HG03575 (cell line): Measurements from ENCODE around the gene IRX1.

Source experiments
- ATAC-seq: cut with Tn5 transposase; IDR thresholded peaks from one replicate; pipeline ENCODE4 v1.9.1; 2021; ENCODE audit not compliant: unreplicated experiment, insufficient number of reproducible peaks, low FRiP score; ENCODE audit errors: extremely low read depth

The IRX1 gene

DNA sequence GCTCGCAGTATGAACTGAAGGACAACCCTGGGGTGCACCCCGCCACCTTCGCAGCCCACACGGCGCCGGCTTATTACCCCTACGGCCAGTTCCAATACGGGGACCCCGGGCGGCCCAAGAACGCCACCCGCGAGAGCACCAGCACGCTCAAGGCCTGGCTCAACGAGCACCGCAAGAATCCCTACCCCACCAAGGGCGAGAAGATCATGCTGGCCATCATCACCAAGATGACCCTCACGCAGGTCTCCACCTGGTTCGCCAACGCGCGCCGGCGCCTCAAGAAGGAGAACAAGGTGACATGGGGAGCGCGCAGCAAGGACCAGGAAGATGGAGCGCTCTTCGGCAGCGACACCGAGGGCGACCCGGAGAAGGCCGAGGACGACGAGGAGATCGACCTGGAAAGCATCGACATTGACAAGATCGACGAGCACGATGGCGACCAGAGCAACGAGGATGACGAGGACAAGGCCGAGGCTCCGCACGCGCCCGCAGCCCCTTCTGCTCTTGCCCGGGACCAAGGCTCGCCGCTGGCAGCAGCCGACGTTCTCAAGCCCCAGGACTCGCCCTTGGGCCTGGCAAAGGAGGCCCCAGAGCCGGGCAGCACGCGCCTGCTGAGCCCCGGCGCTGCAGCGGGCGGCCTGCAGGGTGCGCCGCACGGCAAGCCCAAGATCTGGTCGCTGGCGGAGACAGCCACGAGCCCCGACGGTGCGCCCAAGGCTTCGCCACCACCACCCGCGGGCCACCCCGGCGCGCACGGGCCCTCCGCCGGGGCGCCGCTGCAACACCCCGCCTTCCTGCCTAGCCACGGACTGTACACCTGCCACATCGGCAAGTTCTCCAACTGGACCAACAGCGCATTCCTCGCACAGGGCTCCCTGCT, 3.8 kb downstream of the IRX1 start:
- ATAC-seq, result no peak

DNA sequence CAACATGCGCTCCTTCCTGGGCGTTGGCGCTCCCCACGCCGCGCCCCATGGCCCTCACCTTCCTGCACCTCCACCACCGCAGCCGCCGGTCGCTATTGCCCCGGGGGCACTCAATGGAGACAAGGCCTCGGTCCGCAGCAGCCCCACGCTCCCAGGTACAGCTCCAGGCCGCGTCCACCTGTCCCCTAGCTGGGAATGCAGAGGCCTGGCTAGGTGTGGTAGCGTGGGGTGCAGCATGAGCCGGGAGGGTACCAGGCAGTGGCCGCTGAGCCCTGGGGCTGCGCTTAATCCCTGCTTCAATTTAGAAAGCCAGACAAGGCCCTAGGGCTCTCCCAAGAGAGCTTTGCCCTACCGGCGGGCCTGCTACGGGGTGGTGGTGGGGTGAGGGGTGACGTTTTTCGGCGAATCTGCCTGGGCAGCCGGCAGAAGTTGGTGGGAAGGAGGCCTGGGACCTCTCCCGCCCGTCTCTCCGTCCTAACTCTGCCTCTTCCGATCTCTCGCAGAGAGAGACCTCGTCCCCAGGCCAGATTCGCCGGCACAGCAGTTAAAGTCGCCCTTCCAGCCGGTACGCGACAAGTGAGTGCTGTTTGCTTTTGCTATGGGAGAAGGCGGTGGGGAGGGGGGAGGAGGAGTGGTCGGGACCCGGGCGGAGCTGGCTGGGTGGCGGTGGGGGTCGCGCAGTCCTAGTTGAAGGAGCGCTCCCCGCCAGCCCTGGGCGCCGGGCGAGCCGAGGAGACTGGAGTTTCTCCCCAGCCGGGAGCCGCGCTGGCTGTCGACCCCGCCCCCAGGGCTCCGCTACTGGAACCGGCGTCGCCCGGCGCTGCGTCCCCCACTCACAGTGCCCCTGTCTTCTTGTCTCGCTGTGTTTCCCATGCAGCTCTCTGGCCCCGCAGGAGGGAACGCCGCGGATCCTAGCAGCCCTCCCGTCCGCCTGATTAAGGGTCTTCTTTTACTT, 4.8 kb downstream of the IRX1 start:
- ATAC-seq, result no peak

DNA sequence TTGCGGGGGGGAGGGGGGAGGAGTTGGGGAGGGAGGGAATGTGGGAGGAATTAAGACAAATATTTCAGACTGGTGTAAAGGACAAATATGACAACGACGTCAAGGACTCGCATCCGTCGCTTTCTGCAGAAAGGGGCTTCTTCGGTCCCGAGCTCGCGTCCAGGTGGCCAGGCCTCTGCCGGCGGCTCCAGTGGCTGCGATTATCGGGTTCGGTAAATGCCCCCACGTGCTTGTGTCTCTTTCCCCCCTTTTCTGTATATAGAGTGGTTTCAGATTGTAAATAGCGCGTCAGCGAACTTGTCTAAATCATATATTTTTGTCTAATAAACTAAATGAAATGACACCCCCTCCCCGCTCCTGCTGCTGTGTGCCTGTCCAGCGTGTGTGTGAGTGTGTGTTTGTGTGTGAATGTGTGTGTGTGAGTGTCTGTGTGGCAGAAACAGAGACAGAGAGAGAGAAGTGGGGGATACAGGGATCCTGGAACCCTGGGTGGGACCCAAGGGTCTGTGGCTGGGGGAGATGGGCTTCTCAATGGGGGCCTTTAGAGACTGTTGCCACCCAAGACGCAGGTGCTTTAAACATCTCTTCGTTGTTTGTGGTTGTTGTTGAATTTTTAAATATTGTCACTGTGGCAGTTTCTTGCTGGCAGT, 5.6 kb downstream of the IRX1 start:
- ATAC-seq, result no peak

DNA sequence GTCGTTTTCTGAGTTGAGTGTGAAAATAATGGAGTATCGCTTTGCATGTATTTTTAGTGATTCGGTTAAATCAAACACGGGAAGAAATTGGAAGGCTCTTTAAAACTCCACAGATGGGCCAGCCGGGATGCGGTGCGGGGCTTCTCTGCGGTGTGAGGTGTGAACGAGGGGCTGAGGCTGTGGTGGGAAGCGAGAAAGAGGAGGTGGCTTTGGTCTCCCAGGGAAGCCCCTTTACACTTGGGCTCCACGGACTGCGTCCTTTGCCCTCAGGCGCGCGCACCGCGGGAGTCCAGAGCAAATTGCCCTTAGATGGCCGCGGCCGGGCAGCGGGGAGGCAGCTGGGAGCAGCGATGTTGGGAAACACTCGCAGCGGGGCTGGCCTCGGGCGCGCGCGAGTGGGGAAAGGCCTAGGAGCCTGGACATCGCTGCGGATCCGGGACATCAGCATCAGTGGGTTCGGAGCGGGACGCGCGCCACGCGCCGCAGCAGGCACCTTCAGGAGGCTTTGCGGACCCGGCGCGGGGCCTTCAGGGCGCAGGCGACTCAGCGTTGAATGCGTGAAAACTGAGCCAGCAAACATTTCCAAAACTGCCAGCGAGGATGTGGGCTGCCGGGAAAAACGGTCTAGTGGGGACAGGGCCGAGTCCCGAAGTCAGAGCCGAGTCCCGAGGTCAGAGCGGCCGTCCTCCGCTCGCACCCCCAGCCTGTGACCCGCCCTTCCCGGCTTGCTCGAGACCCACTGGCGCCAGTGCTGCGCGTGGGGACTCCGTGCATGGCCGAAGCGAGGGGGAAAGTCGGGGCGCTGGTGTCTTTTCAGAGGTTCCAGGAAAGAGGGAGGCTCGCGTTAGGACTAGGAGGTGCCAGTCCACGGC, 6.5 kb downstream of the IRX1 start:
- no peak for ATAC-seq

DNA sequence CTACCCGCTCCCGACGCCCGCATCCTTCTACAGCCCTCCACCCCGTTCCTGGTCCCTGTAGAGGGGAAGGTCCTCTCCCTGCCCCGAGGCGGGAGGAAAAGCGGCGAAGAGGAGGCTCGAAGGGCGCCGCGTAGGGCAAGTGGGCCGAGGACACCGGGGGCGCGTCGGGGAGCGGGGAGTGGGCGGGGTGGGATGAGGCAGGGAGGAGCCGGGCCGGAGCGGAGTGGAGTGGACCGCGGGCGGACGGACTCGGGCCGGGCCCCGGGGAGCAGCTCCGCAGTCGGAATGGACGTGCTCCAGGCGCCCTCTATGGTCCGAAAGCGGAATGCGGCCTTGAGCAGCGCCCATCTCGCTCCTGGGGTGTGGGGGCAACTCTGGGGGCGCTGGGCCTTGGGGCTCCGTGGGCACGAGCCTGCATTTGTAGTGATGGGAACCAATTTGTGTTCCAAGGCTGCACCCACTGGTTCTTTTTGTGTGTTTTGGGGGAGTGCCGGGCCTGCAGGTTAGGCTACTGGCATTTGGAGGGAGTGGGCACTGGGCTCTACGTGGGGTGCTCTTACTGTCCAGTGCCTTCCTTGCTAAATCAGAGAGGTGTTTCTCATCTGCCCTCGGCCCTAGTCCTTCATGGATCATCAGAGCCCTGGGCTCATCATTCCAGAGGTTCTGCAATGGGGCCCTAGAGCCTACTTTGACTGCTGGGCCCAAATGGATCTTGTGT, 7.3 kb downstream of the IRX1 start:
- no peak for ATAC-seq

DNA sequence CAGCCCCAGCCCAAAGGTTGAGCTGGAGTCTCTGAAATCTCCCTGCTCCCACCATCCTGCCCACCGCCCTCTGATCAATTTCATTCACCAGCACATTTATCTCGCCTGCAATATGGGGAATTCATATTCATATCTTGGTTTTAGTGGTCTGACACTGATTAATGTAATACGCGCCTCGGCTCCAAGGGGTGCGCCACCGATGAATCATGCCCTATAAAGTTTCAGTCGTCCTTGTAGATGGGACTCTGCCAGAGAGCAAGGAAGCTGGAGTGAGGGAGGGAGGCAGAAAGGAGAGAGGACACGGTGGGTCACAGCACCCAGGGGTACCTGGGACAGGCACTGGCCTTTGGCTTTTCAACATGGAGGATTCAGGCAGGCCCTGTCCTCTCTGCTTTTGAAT, 8.9 kb downstream of the IRX1 start:
- no peak for ATAC-seq

DNA sequence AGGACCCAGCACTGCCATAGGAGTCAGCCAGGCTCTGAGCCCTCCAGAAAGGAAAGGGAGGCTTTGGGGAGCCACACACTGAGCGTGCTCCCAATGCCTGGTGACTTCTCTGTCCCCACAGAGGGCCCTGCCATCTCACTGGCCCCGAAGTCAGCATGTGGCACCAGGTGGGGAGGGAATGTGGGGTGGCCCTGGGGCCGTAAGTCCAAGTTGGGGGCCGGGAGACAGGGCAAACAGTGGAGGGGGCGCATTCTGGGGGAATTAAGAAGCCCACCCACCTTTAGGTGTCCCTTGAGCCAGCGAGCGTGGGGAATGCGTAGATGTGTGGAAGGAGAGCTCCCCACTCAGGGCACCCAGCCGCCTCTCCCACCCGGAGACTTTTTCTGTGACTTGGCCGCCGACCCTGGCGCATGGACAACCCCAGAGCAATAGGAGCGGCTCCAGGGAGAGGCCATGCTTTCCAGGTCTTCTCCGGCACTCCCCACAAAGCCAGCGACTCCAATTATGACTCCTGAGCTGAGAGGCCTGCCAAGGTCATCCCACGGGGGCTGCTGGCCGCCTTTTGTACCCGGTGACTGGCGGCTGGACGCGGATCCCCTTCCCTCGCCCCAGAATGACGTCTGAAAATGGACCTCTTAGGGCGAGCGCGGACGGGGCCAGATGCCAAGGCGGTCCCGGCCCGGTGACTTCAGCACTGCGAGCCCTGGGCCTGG, 9.8 kb downstream of the IRX1 start:
- ATAC-seq, result no peak

DNA sequence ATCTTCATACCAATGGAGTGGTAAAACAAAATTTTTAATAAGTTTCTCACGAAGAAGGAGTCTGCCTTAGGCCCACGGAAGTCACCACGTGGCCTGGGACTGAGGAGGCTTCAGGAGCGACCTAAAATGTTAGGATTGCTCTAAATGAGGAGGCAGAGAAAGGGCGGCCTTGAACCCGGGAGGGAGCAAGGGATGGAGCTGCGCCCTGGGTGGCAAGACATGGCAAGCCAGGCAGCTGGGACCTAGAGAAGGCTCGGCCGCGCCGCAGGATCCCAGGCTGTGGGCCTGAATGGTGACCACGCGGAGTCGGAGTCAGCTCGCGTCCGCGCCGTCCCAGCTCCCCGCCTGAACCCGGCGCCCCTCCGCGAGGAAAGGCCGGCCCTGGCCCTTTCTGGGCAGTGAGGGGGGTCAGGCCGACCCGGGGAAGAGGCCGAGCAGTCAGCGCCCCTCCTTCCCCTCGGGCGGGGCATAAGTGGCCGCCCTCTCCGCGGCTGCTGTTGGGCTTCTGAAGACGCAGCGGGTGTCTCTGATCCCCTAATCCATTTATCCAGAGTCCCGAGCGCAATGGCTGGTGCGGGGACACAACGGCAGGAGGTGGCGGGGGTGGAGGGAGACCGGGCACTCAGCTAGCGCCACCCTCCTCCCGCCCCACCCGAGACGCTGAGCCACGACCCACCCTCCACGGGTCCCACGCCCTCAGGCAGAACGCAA, 10.6 kb downstream of the IRX1 start:
- no peak for ATAC-seq

DNA sequence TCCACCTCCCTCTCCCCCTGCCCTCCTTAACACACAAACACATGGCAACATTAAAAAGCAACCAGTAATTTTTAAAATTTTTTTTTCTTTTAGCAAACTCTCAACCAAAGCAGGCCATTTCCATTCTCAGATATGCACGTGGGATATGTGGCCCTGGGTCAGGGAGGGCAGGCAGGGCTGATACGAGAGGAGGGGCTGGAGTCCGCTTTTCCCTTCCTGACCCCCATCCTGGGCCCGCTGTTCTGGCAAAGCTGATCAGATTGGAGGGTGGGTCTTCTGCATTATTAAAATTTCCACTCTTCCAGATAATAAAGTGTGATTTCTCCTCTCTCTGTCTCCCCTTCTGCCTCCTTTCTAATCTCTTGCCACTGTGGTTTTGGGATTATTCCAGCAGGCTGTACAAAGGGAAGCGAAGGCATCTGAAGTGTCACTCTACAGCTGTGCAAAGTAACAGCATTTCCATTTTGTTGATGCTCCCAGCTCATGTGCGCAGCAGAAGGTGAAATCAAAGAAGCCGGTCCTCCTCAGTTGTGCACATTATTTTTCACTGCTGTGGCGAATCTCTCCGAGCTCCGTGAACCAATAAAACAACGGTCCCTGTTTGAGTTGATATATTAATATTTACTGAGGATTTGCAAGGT, 12.0 kb downstream of the IRX1 start:
- ATAC-seq, result no peak

DNA sequence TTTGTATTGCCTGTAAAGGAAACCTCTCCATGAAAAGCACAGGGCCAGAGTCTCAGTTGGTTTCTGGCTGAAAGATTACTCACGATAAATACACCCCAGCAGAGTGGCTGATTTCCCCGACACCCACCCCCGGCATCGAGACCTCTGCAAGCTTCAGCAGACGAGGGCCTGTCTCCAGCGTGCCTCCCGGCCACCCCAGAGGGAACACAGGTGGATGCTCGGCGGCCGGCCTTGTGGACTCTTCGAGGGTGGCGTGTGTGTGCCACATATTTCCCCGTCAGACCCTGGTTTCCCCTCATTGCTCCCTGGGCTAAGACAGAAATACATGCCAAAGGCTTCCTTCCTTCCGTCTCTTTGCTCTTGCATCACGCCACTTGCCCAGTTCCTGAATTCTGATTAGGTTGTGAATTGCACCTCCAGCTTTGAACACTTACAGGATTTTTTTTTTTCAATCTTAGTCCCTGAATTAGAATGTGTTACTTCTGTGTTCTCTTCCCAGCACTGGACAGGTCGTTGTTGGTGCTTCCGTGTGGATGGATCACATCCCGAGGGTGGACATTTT, 13.6 kb downstream of the IRX1 start:
- no peak for ATAC-seq

DNA sequence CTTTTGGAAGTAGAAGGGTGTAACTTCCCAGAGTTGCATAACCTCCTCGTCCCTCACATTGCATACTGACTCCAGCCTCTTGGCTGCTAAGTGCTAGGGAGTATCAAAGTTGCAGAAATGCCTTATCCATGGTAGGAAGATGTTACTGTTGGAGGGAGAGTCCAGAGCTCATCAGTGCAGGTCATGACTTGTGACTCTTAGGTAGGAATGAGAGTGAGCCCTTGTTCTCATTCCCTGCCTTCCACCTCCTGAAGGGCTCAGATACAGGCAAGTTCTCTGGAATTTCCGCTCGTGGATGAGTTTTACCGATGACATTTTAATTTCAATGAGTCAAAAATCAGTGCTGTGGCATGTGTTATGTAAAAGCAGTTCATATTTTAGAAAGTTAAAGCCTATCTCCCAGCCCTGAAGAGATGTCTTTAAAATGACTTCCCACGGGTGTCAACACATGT, 17.0 kb downstream of the IRX1 start:
- no peak for ATAC-seq

DNA sequence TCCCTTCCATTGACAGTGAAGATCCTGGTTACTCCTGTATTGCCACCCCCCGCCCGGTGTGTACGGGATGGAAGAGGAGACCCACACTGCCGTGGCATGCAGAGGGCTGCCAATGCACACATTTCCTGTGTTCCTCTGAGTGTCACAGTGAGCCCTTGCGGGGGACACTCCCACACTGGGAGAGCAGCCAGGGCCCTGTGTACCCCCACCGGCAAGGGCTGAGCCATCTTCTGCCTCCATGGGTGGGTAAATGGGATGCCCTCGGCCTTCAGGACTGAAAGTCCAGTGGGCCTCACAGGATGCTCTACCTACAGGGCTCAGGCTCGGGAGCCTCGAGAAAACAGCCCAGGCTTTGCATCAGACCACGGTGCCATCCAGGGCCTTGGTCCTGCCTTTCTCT, 18.1 kb downstream of the IRX1 start:
- no peak for ATAC-seq

DNA sequence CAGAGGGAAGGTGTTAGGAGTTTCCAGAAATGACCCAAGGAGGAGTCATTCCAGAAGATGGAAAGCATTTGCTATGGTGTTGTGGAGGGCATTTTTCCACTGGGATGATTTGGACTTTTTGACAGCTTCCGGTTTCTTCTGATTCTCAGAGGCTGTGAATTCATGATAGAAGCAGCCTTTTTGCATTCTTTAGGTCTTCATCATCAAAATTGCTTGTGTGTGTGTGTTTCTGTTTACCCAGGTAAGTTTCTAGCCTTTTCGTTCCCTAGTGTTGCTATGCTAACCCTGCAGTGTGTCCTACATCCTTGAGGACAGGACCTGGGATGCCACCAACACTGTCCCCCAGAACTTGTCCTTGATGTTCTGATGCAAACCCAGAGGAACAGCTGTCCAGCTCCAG, 19.6 kb downstream of the IRX1 start:
- ATAC-seq, result no peak

DNA sequence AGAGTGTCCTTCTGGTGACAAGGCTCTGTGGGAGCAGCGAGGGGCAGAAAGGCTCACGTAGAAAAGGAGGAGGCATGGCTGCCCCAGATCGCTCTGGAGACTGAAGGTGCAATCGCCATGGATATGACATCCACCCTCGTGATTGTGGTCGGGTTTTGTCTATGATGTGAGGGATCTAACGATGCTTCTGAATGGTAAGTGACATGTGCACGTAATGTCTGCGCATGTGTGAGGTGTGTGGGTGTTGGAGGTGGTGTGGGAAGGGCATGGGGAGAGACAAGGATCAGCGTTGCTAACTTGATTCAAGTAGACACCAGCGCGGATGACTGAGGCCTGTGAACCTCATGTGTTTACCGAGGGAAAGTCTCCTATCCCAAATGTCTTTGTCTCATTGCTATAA, 20.2 kb downstream of the IRX1 start:
- no peak for ATAC-seq

DNA sequence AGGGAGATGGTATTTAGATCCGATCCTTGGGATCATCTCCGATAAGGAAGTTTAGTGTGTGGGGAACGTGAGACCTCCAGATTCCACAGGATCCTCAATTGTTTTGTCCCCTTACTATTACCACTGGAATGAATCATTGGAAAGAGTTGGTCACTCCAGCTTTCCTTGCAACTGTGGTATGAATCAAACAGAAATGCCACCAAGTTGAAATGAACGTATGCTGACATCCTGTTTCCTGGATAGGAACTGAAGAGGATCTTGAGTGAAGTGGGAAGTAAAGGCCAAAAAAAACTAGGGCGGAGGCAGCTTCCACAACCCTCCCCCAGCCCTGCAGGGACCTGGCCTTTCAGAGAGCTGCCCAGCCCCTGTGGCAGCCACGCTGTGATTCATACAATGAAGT, 23.9 kb downstream of the IRX1 start:
- no peak for ATAC-seq

DNA sequence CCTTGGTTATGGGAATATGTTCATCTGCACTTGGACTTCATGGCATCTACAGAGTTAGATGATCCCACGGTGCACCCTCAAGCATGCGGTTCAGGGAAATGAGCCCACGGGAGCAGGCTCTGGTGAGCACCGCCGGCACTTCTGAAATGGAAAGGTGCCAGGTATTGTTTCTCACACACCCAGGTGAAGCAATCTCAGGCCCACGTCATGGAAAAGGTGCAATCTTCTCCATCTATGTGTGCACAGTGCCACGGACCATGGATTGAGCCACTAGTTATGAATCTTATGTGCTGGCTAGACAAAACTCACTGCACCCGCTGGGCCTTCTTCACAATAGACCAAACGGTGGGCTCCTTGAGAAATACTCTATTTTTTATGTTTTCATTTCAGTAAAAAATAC, 27.3 kb downstream of the IRX1 start:
- ATAC-seq, result no peak
